Kidney epithelial cell (primary cell): ENCODE results near the gene HOXC10. TPM values are rescaled to one million over a fixed set of nuclear protein-coding genes. Genes with fewer than 3 reads are reported as not detected.

Source experiments
- DNase-seq: peaks from one replicate; pipeline ENCODE4 v3.0.0-alpha.2; 2010; ENCODE audit warnings: low read depth
- H3K27me3 ChIP-seq: 2 replicates; pipeline ENCODE4 v1.6.0; 2011; ENCODE audit warnings: low read length; ENCODE audit not compliant: control insufficient read depth, insufficient read depth
- H3K36me3 ChIP-seq: 2 replicates; pipeline ENCODE4 v1.5.1; 2011; ENCODE audit warnings: low read length; ENCODE audit not compliant: control insufficient read depth, insufficient read depth
- H3K4me3 ChIP-seq: 2 replicates; pipeline ENCODE4 v1.5.1; 2011; ENCODE audit warnings: low read depth, mild to moderate bottlenecking, control low read depth, low read length
- total RNA-seq: library from RNA; depleted of rRNA; stranded (reverse); fragments of >200 nt; gene quantifications from 2 replicates; pipeline ENCODE4 v1.2.3, GENCODE V29; 2015
- TF ChIP-seq, protein P1 (sequence below): IDR thresholded peaks from 2 replicates; pipeline ENCODE4 v1.5.1; 2011; ENCODE audit warnings: mild to moderate bottlenecking, moderate library complexity, low read length, control low read depth, inconsistent platforms; ENCODE audit not compliant: insufficient read depth, poor library complexity, severe bottlenecking

Gene HOXC10
- total RNA-seq, 1 donor from 2014 or later: 5.9 TPM

DNA sequence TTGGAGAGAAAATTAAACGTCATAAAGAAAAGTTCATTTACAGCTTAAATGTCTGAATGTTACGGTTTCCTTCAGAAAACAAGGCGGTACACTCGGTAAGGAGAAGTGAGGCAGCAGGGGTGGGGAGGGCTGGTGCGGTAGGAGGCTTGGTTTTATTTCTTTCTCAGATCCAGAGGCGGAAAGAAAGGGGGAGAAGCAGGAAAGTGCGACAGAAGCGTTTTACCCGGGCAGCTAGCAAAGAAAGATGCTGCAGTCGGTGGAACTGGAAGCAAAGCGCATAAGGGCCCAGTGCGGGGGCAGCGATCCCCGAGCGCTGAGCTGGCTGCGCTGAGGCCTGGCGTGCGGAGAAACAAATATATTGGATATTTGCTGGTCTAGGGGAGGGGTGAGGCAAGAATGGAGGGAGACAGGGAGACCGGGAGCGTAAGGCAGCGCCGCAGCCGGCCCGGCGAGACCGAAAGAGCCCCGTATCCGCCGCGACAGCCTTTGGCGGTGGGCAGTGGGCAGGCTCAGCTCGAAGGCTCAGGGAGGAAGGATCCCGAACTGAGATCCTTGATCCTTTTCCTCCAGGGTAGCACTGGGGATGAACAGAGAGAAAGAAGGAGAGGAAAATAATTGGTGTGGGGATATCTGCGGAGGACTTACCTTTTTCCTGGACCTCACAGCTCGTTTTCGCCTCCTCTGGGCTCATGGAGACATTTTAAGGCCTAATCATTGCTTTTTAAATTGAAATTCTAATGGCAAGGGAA, 18.4 kb upstream of the HOXC10 start:
- TF ChIP-seq, protein P1, sequence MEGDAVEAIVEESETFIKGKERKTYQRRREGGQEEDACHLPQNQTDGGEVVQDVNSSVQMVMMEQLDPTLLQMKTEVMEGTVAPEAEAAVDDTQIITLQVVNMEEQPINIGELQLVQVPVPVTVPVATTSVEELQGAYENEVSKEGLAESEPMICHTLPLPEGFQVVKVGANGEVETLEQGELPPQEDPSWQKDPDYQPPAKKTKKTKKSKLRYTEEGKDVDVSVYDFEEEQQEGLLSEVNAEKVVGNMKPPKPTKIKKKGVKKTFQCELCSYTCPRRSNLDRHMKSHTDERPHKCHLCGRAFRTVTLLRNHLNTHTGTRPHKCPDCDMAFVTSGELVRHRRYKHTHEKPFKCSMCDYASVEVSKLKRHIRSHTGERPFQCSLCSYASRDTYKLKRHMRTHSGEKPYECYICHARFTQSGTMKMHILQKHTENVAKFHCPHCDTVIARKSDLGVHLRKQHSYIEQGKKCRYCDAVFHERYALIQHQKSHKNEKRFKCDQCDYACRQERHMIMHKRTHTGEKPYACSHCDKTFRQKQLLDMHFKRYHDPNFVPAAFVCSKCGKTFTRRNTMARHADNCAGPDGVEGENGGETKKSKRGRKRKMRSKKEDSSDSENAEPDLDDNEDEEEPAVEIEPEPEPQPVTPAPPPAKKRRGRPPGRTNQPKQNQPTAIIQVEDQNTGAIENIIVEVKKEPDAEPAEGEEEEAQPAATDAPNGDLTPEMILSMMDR: no peak
- Histone ChIP-seq H3K36me3 (no peaks in the 10 kb centered on the region), H3K4me3 (peak overlapping the region; percentile 12), H3K27me3 (peaks cover 87% of the 10 kb centered on the region)
- DNase-seq: no peak

DNA sequence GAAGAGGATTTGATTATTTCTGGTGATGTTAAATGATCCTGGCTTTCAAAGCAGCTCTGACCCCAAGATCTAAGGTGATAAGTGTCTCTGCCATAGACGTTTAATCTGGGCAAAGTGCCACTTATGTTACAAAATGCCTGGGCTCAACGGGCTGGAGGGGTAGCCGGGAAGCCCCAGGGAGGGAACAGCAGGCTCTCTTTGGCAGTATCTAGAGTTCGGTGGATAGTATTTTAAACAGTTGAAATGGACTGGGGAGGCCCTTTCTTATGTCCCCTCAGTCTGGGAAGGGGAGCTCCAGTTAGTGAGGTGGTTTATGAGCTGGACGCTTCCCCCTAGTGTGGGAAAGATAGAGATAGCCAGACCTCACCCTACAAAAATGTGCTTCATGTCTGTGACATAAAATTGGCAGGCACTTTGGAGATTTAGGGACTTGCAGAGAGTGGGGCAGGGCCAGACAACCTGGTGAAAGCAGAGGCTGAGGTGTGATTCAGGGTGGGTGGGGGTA, 17.5 kb upstream of the HOXC10 start:
- TF ChIP-seq, protein P1: no peak
- no peak for DNase-seq
- no peaks in the 10 kb centered on the region for H3K36me3 ChIP-seq
- no peak overlapping the region for H3K4me3 ChIP-seq
- peaks cover 87% of the 10 kb centered on the region for H3K27me3 ChIP-seq

DNA sequence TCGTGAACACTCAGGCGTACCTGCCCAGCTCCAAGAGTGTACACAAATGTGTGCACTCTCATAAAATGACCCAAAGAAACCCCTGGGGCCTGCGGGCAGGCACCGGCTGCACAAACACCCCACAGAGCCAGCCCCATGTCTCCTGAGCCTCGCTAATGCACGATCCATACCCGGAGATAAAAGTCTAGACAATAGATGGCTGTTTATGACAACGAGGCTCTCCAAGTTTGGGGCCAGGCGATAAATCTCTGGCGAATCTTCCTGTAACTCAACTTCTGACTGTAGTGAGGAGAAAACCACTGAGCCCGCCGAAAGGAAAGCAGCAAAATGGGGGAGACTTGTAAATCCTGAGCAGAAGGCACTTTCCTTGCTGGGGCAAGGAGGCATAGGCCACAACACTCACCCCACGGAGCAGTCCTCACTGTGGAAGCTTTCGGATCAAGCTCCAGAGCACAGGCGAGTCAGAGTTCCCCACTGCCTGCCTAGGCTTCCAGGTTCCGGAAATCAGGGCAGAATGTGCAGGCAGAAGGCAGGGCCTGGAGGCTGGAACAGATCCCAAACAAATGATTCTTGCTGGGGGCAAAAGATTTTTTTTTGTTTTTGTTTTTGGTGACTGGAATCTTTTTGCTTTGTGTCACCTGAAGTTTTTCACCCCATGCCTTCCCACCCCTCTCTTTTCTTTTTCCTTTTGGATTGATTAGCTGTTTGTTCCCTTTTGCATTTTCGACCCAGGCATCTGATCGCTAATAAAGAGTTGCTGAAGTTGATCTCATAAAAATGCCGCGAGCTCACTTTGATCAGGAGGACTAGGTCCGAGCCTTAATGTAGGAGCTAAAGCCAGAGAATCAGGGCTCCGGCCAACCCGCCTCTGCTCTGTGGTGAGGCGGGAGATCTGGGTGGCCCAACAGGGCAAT, 16.5 kb upstream of the HOXC10 start:
- H3K36me3 ChIP-seq: no peaks in the 10 kb centered on the region
- DNase-seq: no peak
- TF ChIP-seq, protein P1: no peak
- H3K27me3 ChIP-seq: peaks cover 87% of the 10 kb centered on the region
- H3K4me3 ChIP-seq: no peak overlapping the region

DNA sequence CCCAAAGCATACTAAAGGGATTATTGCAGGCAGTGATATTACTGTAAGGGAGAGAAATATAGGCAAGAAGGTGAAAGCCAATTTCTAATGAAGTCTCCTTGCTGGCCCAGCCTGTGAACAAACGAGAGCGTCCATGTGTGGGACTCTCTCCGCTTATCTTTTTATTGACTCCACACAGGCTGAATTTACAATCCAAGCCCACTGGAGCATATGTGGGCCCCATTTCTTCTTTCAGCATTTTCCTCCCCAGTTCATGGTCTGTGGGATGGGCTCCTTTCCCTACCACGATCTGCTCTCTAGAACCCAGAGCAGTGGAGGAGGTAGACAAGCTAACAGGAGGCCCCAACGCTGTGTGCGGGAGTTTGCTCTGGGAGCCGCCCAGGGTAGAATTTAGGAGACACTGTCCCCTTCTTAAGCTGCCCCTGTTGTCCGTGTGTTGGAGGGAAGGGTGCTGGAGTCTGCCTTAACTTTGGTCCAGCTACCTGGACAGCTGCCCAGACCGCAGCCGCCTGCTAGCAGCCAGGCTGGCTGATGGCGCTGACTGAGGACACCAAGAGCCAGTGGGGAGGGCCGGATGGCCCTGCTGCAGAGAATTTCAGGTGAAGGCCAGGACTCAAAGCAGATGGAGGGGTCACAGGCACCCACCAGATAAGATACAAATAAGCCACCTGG, 15.2 kb upstream of the HOXC10 start:
- TF ChIP-seq, protein P1: no peak
- Histone ChIP-seq H3K27me3 (peaks cover 85% of the 10 kb centered on the region), H3K4me3 (no peak overlapping the region), H3K36me3 (no peaks in the 10 kb centered on the region)
- no peak for DNase-seq

DNA sequence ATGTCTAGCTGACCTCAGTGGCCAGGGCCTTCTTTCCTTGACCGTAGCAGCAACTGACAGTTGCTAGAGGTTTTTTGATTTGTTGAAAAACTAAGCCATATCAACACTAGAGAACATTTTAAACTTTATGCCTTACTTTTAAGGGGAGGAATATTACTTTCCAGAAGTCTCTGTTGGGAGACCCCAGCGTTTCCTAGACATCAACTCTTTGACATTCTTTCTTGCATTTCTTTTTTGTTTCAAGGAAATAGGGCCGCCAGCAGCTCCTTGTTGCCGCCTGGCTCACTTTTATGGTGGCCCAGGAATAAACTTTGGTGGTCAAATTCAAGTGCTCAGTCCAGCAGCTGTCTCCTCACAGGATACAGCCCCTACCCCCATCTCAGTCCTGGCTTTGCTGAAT, 14.5 kb upstream of the HOXC10 start:
- peaks cover 82% of the 10 kb centered on the region for H3K27me3 ChIP-seq

More for the DNA sequence above, 14.5 kb upstream of the HOXC10 start:
- DNase-seq: no peak
- H3K36me3 ChIP-seq: no peaks in the 10 kb centered on the region
- TF ChIP-seq, protein P1: no peak
- no peak overlapping the region for H3K4me3 ChIP-seq
